Stimulated activated CD8-positive, alpha-beta memory T cell treated with anti-CD3 and anti-CD28 coated beads, Interleukin-15, amount 100 ng/mL, for 4 hours (primary cell): ENCODE data around the gene FCER2.
A peak's percentile ranks its signal among the peaks of the same experiment; 100 is the strongest.
"Not testable (repeated sequence)": the region's sequence is repeated elsewhere in the genome, so short reads cannot be mapped to it uniquely, and the experiment has no call there.

Source experiments
- DNase-seq, 2 donors: peaks; one replicate each; pipeline ENCODE4 v3.0.0-alpha.2; 2020; ENCODE audit warnings: low read depth in 2 of 2

Gene FCER2

GRCh38 chr19:7701654-7702457 is at the start of gene FCER2:
FCER2 (minus strand) TSS chr19:7702131; CDS start chr19:7699760, 2,371 bp downstream.
- DNase-seq, result no peak

GRCh38 chr19:7751157-7751783 is 49.3 kb upstream of the FCER2 start:
- peak in 1 of 2 donors; percentile 38 for DNase-seq

GRCh38 chr19:7748756-7749155 is 46.8 kb upstream of the FCER2 start:
- no peak for DNase-seq

GRCh38 chr19:7748171-7748570 is 46.2 kb upstream of the FCER2 start:
- no peak for DNase-seq

GRCh38 chr19:7746903-7747884 is 45.3 kb upstream of the FCER2 start, which contains the start of gene CD209:
CD209 (minus strand) TSS chr19:7747534; CDS start chr19:7747511, 23 bp downstream.
- DNase-seq, result no peak

GRCh38 chr19:7746306-7746705 is 44.4 kb upstream of the FCER2 start:
- not testable (repeated sequence) for DNase-seq

GRCh38 chr19:7744871-7745650 is 43.1 kb upstream of the FCER2 start:
- no peak for DNase-seq

GRCh38 chr19:7744199-7744786 is 42.4 kb upstream of the FCER2 start:
- no peak for DNase-seq

GRCh38 chr19:7743425-7743841 is 41.5 kb upstream of the FCER2 start:
- peak in 1 of 2 donors; percentile 10 for DNase-seq

- DNase-seq, result no peak
Observed at GRCh38 chr19:7742991-7743390, 41.1 kb upstream of the FCER2 start.

GRCh38 chr19:7742575-7742974 is 40.6 kb upstream of the FCER2 start:
- no peak for DNase-seq

GRCh38 chr19:7740682-7741054 is 38.7 kb upstream of the FCER2 start:
- no peak for DNase-seq

GRCh38 chr19:7739801-7740681 is 38.1 kb upstream of the FCER2 start:
- no peak for DNase-seq

- no peak for DNase-seq
Observed at GRCh38 chr19:7739211-7739755, 37.4 kb upstream of the FCER2 start.

- no peak for DNase-seq
Observed at GRCh38 chr19:7738023-7738422, 36.1 kb upstream of the FCER2 start.

GRCh38 chr19:7737215-7737614 is 35.3 kb upstream of the FCER2 start:
- DNase-seq, result no peak

GRCh38 chr19:7736148-7736547 is 34.2 kb upstream of the FCER2 start:
- DNase-seq, result no peak

- no peak for DNase-seq
Observed at GRCh38 chr19:7734220-7735203, 32.6 kb upstream of the FCER2 start.
